Hepatocyte (in vitro differentiated cells): ENCODE data around the gene OTOP2. TPM values are rescaled to one million over a fixed set of nuclear protein-coding genes. Genes with fewer than 3 reads are reported as not detected.

Experiments
- DNase-seq: peaks from one replicate; pipeline ENCODE4 v3.0.0-alpha.2; 2016; ENCODE audit warnings: low spot score
- H2AFZ ChIP-seq: fragments of 200-600 bp; sonication (generic); 2 replicates; pipeline ENCODE4 v1.6.0; 2016; ENCODE audit warnings: antibody characterized with exemption, mild to moderate bottlenecking
- H3K27ac ChIP-seq: fragments of 200-600 bp; sonication (generic); 2 replicates; pipeline ENCODE4 v1.5.1; 2016; ENCODE audit warnings: mild to moderate bottlenecking
- H3K27me3 ChIP-seq: fragments of 200-600 bp; sonication (generic); 2 replicates; pipeline ENCODE4 v1.6.1; 2016
- H3K36me3 ChIP-seq: fragments of 200-600 bp; sonication (generic); replicated peaks from 2 replicates; pipeline ENCODE4 v1.5.1; 2016; ENCODE audit warnings: low read depth; ENCODE audit not compliant: insufficient read depth
- H3K4me1 ChIP-seq: fragments of 200-600 bp; sonication (generic); 2 replicates; pipeline ENCODE4 v1.5.1; 2016; ENCODE audit warnings: mild to moderate bottlenecking, moderate library complexity; ENCODE audit not compliant: insufficient read depth
- H3K4me2 ChIP-seq: fragments of 200-600 bp; sonication (generic); 2 replicates; pipeline ENCODE4 v1.6.0; 2016
- H3K4me3 ChIP-seq: fragments of 200-600 bp; sonication (generic); 2 replicates; pipeline ENCODE4 v1.5.1; 2016; ENCODE audit warnings: mild to moderate bottlenecking
- H3K79me2 ChIP-seq: fragments of 200-600 bp; sonication (generic); 2 replicates; pipeline ENCODE4 v1.6.0; 2017; ENCODE audit warnings: mild to moderate bottlenecking
- H3K9me2 ChIP-seq: fragments of 200-600 bp; sonication (generic); replicated peaks from 2 replicates; pipeline ENCODE4 v1.6.0; 2017; ENCODE audit warnings: mild to moderate bottlenecking; ENCODE audit not compliant: insufficient read depth
- H3K9me3 ChIP-seq: fragments of 200-600 bp; sonication (generic); 2 replicates; pipeline ENCODE4 v1.5.1; 2016; ENCODE audit warnings: low read depth, mild to moderate bottlenecking
- H4K20me1 ChIP-seq: fragments of 200-600 bp; sonication (generic); 2 replicates; pipeline ENCODE4 v1.6.0; 2016; ENCODE audit warnings: mild to moderate bottlenecking; ENCODE audit not compliant: insufficient read depth, poor library complexity, severe bottlenecking
- CTCF ChIP-seq: fragments of 200-600 bp; sonication (generic); IDR thresholded peaks from 2 replicates; pipeline ENCODE4 v1.5.1; 2016; ENCODE audit warnings: antibody characterized with exemption, mild to moderate bottlenecking; ENCODE audit not compliant: poor library complexity
- EZH2 ChIP-seq: fragments of 200-600 bp; sonication (generic); IDR thresholded peaks from 2 replicates; pipeline ENCODE4 v1.6.1; 2016; ENCODE audit warnings: antibody characterized with exemption, mild to moderate bottlenecking, borderline replicate concordance
- EZH2phosphoT487 ChIP-seq: fragments of 200-600 bp; sonication (generic); IDR thresholded peaks from one replicate; pipeline ENCODE4 v1.6.1; 2018; ENCODE audit warnings: antibody characterized with exemption, mild to moderate bottlenecking, low read depth, moderate library complexity; ENCODE audit not compliant: unreplicated experiment, severe bottlenecking
- WGBS: methylation state at CpG from one replicate; pipeline ENCODE4 v1.1.6; 2016; ENCODE audit warnings: low lambda C conversion rate; ENCODE audit errors: missing lambda C conversion rate; 5-methylcytosine and 5-hydroxymethylcytosine counted together
- polyA plus RNA-seq: library from polyadenylated mRNA; unstranded; fragments of >200 nt; fragmentation: Nextera tagmentation; extraction: Ambion mirVana; gene quantifications from 2 replicates; pipeline ENCODE4 v1.2.1, GENCODE V29; 2016
- total RNA-seq: library from RNA; depleted of rRNA; stranded (reverse); fragments of >200 nt; gene quantifications from 2 replicates; pipeline ENCODE4 v1.2.3, GENCODE V29; 2014

OTOP2 gene
- total and polyA plus RNA-seq, 2 experiments from 2014 or later, result 0.19 to 1.1 TPM

DNA sequence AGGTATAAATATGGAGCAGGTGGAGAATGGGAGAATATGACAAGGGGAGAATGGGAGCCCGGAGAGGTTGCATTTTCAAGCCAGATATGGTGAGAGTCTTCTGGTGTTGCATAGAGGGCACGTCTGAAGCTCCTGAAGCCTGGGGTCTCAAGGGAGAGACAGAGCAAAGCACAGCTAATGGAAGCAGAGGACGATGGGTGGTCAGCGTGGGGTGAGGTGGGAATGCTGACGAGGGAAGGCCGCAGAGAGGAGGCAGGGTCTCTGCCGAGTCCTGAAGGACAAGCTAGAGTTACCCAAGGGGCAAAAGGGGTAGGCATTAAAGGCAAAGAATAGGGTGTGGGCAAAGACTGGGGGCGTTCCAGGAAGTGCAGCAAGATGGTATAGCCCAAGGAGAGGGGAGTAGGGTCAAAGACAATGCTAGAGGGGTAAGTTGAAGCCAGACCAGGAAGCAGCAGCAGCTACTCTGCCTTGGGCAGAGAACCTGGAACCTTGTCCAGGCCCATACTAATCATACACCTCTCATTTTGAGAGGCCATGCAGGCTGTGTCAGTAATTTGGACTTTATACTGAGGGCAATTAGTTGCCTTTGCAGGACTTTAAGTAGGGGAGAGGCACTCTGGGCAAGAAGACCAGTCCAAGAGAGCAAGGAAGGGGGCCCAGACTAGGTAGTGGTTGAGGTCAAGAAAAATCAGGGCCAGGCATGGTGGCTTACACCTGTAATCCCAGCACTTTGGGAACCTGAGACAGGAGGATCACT lies 14.3 kb downstream of the OTOP2 start:
- 62% methylated on average over 7 of the region's 8 CpGs for WGBS

DNA sequence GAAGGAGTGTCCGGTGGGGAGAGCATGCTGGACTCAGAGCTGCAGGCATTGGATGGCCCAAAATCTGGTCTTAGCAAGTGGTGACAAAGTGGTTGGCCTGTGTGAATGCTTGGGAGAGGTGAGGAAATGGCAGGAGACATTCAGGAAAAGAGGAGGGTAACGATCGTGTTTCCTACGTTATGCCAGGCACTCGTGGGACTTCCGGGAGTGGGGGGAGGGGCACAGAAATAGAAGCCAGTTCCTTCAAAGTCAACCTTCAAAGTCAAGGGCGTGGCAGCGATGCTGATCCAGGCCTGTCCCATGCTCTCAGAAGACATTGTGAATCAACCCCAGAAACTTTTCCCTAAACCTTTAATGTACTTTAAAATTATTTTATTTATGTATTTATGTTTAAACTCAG lies 15.5 kb downstream of the OTOP2 start:
- WGBS, result 69% methylated on average over 8 of the region's 8 CpGs
- Histone ChIP-seq H3K4me2 (no peak overlapping the region), H3K27me3 (peaks cover 48% of the 10 kb centered on the region), H3K4me3 (no peak overlapping the region), H3K79me2 (no peaks in the 10 kb centered on the region), H4K20me1 (no peaks in the 10 kb centered on the region), H3K4me1 (peaks cover 7% of the 10 kb centered on the region), H3K9me2 (no peaks in the 10 kb centered on the region), H3K27ac (no peak overlapping the region), H3K36me3 (no peaks in the 10 kb centered on the region), H2AFZ (no peak overlapping the region), H3K9me3 (no peaks in the 10 kb centered on the region)
- DNase-seq, result no peak
- TF ChIP-seq EZH2 (no peak), CTCF (no peak), EZH2phosphoT487 (no peak)

More for the DNA sequence above, 14.3 kb downstream of the OTOP2 start:
- Histone ChIP-seq H3K27ac (no peak overlapping the region), H3K79me2 (no peaks in the 10 kb centered on the region), H3K9me3 (no peaks in the 10 kb centered on the region), H3K9me2 (no peaks in the 10 kb centered on the region), H2AFZ (no peak overlapping the region), H3K27me3 (peaks cover 59% of the 10 kb centered on the region), H3K4me3 (no peak overlapping the region), H3K4me2 (no peak overlapping the region), H4K20me1 (no peaks in the 10 kb centered on the region), H3K36me3 (no peaks in the 10 kb centered on the region), H3K4me1 (peaks cover 7% of the 10 kb centered on the region)
- DNase-seq, result no peak
- no peak for TF ChIP-seq EZH2
- no peak for TF ChIP-seq CTCF
- no peak for TF ChIP-seq EZH2phosphoT487

DNA sequence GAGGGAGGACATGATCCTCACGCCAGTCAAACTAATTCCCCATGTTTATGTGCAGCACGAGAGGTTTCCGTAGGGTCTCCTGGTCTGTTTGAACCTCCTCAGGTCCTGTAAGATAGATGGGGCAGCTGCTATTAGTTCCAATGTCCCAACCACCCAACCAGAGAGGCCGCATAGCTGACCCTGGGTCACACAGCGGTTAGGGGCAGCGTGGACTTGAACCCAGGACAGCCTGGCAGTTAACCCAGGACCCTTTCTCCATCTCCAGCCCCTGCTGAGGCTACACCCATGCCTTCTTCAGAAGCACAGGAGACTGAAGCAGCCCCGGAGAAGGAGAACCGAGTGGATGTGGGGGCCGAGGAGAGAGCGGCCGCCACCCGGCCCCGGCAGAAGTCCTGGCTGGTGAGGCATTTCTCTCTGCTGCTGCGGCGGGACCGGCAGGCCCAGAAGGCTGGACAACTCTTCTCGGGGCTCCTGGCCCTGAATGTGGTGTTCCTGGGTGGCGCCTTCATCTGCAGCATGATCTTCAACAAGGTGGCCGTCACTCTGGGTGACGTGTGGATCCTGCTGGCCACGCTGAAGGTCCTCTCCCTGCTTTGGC lies 17.2 kb downstream of the OTOP2 start:
- Histone ChIP-seq H4K20me1 (no peaks in the 10 kb centered on the region), H2AFZ (no peak overlapping the region), H3K4me3 (no peak overlapping the region), H3K4me2 (no peak overlapping the region), H3K27me3 (peaks cover 32% of the 10 kb centered on the region), H3K27ac (no peak overlapping the region), H3K9me3 (no peaks in the 10 kb centered on the region), H3K4me1 (no peaks in the 10 kb centered on the region), H3K9me2 (no peaks in the 10 kb centered on the region), H3K36me3 (no peaks in the 10 kb centered on the region), H3K79me2 (no peaks in the 10 kb centered on the region)
- no peak for DNase-seq
- whole genome bisulfite sequencing, result 81% methylated on average over 21 of the region's 21 CpGs
- TF ChIP-seq EZH2 (no peak), CTCF (no peak), EZH2phosphoT487 (no peak)
